GM19438 (cell line): ENCODE data around the gene ADAMTS12.

ENCODE experiments used
- ATAC-seq: cut with Tn5 transposase; IDR thresholded peaks from one replicate; pipeline ENCODE4 v1.9.1; 2021; ENCODE audit warnings: low read depth; ENCODE audit not compliant: unreplicated experiment

The ADAMTS12 gene

GRCh38 chr5:33726422-33727165 is 165.2 kb downstream of the ADAMTS12 start:
- no peak for ATAC-seq

- ATAC-seq = no peak
These were observed 166.0 kb downstream of the ADAMTS12 start for GRCh38 chr5:33725806-33726205.

- ATAC-seq = no peak
These were observed 170.1 kb downstream of the ADAMTS12 start for GRCh38 chr5:33721491-33722200.

GRCh38 chr5:33720176-33720575 is 171.6 kb downstream of the ADAMTS12 start:
- no peak for ATAC-seq

- ATAC-seq = no peak
These were observed 172.0 kb downstream of the ADAMTS12 start for GRCh38 chr5:33719769-33720168.

GRCh38 chr5:33715661-33716060 is 176.1 kb downstream of the ADAMTS12 start:
- no peak for ATAC-seq

GRCh38 chr5:33713136-33713765 is 178.5 kb downstream of the ADAMTS12 start:
- ATAC-seq = no peak

GRCh38 chr5:33712664-33713063 is 179.1 kb downstream of the ADAMTS12 start:
- no peak for ATAC-seq

GRCh38 chr5:33711094-33711679 is 180.6 kb downstream of the ADAMTS12 start:
- no peak for ATAC-seq

- no peak for ATAC-seq
These were observed 188.9 kb downstream of the ADAMTS12 start for GRCh38 chr5:33702867-33703266.

GRCh38 chr5:33701951-33702350 is 189.8 kb downstream of the ADAMTS12 start:
- no peak for ATAC-seq

- no peak for ATAC-seq
These were observed 190.5 kb downstream of the ADAMTS12 start for GRCh38 chr5:33701251-33701650.

- no peak for ATAC-seq
These were observed 195.4 kb downstream of the ADAMTS12 start for GRCh38 chr5:33696411-33696810.

- ATAC-seq = no peak
These were observed 198.8 kb downstream of the ADAMTS12 start for GRCh38 chr5:33692980-33693379.

- no peak for ATAC-seq
These were observed 199.9 kb downstream of the ADAMTS12 start for GRCh38 chr5:33691856-33692255.

- ATAC-seq = no peak
These were observed 201.2 kb downstream of the ADAMTS12 start for GRCh38 chr5:33690374-33691135.

- no peak for ATAC-seq
These were observed 203.3 kb downstream of the ADAMTS12 start for GRCh38 chr5:33688526-33688925.

- ATAC-seq = no peak
These were observed 203.7 kb downstream of the ADAMTS12 start for GRCh38 chr5:33688066-33688465.

- no peak for ATAC-seq
These were observed 205.7 kb downstream of the ADAMTS12 start for GRCh38 chr5:33685873-33686755.
